ENCODE data around the gene NFATC2.

GRCh38 chr20:51434580-51435247 lies 107.8 kb downstream of the NFATC2 start:
- no peak for TF ChIP-seq POLR2AphosphoS5 (IDR thresholded peaks at IDR 0.05)
- TF ChIP-seq CTCF (IDR thresholded peaks at IDR 0.05), result no peak
- no peak for TF ChIP-seq POLR2A (IDR thresholded peaks at IDR 0.05)

All from breast epithelium (tissue), 3 donors.